ENCODE data around the gene IL16.

The IL16 gene

DNA sequence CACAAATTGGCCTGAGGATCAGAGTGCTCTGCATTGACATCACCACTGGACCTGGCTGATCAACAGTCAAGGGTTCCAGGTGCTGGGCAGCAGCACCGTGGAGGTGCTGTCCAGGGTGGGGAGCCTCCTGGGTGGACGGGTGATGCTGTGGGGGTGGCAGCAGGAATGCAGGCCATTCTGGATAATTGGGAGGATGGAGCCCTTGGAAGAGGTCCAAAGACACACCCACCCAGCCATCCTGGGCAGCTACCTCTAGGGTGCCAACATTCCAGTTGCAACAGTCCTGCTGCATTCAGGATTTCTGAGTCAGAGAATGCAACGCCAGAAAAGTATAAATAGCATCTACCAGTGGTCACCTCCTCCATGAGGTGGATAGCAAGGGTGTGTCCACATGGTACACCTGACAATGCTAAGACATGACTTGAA, 100.5 kb downstream of the IL16 start:
- DNase-seq, result no peak

DNA sequence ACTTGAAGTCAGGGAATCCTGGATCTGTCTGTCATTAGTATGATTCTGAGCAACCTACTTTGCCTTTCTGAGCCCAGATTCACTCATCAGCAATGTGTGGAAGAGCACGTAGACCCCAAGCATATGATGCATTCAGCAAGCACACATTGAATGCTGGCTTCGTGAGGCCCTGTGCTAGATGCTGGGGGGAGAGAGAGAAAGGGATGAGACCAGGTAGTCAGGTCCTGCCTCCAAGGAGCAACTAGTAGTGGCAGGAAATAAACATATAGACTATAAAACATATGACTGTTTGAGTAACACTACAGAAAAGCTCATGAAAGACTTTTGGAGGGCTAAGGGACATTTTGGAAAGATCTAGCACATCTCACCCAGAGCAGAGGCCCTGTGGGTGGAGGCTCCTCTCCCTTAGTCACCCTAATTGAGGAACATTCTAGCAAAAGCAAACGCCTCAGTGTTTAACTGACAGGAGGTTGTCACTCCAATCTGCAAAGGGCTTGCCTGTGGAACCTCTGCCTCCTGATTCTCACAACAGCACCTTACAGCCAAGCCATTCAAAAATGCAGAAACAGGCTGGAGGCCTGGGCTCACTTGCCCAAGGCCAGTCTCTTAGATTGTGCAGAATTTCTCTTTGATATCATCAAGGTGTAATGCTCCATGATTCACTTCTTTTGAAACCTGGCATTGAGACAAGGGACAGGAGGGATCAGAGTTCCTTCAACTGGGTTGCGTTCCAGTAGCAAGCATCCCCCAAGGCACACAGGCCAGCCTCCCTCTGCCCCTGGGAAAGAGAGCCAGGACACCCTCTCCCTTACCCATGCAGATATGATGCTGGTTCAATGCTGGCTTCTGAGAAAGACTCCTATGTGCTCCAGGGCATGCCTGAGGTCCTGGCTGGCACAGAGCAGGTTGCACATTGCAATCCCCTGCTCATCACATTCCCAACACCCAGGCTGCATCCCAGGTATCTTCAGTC, 101.2 kb downstream of the IL16 start:
- no peak for DNase-seq

DNA sequence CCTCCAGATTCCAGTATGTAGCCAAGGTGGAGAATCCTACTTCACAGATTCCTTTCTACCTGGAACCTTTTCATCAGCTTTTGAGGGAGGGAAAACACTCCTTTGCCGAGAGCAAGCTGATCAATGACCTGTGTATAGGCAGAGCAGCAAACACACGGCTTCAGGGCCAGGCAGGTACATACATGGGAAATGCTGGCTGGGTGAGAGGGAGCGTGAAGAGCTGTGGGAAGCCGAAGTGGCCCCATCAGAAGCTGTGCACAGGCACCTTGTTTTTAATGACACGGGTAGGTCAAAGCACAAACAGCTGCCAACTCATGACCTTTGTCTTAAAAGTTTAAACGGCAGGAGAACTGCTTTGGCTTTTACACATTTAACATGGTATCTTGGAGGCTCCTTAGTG, 101.9 kb downstream of the IL16 start:
- no peak for DNase-seq

DNA sequence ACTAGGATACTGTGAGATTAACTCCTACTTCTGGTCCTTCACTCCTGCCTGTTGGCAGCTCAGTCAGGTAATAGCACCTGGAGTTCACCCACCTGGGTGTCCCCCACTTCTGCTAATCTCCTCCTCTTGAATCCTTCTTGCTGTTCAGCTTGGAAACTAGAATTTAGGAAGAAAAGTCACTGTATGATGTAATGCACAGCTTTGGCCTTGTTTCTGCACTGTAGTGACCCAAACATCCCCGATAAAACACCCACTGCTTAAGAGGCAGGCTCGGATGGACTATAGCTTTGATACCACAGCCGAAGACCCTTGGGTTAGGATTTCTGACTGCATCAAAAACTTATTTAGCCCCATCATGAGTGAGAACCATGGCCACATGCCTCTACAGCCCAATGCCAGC, 102.5 kb downstream of the IL16 start:
- DNase-seq, result no peak

DNA sequence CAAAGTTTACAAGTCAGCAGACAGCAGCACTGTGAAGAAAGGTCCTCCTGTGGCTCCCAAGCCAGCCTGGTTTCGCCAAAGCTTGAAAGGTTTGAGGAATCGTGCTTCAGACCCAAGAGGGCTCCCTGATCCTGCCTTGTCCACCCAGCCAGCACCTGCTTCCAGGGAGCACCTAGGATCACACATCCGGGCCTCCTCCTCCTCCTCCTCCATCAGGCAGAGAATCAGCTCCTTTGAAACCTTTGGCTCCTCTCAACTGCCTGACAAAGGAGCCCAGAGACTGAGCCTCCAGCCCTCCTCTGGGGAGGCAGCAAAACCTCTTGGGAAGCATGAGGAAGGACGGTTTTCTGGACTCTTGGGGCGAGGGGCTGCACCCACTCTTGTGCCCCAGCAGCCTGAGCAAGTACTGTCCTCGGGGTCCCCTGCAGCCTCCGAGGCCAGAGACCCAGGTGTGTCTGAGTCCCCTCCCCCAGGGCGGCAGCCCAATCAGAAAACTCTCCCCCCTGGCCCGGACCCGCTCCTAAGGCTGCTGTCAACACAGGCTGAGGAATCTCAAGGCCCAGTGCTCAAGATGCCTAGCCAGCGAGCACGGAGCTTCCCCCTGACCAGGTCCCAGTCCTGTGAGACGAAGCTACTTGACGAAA, 103.1 kb downstream of the IL16 start:
- DNase-seq, result no peak

DNA sequence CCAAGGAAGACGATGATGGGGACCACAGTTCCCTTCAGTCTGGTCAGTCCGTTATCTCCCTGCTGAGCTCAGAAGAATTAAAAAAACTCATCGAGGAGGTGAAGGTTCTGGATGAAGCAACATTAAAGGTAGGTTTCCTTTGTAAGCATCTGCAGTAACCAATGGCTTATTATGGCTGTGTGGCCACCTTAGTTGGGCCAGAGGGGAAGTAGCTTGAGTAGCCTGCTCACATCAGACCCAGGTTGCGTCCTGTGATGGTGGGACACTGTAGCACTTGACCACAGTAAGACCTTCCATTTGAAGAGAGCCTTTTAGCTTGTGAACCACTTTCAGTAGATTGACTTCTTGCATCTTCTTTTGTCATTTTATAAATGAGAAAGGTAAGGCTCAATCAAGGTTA, 104.7 kb downstream of the IL16 start:
- DNase-seq, result no peak

DNA sequence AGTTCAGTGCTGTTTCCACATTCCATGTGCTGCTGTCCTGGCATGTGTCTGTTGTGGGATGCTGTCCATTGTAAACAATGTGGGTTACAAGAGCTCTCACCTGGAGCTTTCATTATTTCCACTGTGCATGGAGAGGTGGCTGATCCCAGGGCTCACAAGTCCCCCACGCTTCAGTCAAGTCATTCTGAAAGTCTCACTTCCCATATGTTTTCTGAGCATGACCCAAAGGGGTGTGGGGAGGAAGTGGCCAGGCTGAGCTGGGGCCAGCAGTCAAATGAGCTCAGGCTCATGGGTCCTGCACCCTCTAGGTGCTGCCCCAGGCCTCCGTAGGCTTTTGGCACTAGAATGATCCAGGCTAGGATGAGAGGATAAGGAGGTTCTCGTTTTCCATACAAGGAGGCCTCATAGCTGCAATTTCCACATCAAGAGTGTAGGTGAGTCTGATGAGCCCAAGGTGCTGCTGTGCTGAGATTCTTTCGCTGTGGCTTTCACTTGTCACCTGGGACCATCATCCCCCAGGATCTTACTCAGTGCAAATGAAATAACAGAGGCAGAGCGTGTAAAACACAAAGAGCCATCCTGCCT, 105.2 kb downstream of the IL16 start:
- no peak for DNase-seq

DNA sequence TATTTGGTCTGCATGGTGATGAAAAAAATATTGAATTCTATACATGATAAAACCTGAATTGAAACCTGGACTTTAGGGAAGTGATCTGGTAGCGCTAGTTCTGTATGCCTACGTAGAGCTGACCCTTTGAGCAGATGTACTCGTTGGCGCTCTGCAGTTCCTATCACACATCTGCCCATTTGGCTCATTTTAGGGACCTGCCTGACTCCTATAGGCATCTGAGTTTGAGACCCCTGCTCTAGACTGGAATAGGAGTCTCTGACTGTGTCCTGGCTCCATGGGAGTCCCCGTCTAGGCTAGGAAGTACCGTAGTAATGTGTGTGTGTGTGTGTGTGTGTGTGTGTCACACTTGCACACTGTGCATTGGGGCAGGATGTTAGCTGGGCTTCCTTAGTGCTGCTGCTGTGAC, 106.0 kb downstream of the IL16 start:
- no peak for DNase-seq

DNA sequence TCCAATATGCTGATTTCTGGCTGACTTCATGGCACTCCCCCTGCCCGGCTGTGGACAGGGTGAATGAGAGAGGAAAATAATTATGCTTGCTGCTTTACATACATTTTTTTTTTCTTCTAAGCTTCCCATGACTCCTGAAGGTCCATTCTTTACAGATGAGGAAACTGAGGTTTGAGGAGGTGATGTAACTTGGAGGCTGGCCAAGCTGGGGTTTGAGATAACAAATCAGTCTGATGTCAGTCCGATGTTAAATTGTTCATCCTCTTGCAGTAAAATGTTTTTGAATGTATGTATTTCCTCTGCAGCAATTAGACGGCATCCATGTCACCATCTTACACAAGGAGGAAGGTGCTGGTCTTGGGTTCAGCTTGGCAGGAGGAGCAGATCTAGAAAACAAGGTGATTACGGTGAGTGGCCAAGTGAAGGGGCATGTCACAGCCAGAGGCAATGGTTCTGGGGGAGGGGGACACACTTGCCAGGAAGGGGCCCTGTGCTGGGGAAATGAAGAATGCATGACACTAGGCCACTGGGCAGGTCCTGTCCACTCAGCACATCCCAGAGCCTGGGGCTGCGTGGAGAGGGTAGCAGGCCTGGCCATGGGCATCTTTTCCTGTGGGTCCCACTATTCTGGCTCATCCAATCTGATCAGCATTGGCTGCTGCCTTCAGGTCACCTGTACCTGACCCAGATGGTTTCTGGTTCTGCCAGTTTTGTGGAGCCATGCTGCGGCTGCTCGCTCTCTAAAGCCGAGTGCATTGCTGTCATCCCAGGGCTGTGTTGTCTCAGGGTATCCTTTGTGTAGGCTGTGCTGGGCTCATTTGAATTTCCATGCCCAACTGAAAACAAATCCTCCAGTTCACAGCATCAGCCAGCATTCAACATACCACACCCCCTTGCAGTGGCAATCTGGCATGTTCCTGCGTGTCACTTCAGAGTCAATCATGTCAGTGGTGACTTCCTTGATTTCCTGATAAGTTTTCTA, 106.9 kb downstream of the IL16 start:
- DNase-seq, result no peak

DNA sequence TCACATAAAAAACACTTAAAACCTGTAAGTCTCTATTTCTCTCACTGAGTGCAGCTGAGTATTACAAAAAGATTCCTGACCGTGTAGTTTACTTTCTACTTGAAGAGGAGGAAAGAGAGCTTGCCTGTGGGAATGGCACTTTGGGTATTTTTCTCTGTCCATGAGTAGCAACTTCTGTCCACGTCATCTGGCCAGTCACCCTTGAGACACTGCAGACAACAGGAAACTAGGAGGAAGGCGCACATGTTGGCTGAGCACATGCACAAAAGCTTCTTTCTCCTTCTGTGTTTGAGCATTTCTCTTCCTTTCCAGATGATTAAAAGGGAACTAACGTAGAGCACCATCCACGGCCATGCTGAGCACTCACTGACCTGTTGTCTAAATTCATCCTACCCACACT, 107.5 kb downstream of the IL16 start:
- DNase-seq, result no peak

DNA sequence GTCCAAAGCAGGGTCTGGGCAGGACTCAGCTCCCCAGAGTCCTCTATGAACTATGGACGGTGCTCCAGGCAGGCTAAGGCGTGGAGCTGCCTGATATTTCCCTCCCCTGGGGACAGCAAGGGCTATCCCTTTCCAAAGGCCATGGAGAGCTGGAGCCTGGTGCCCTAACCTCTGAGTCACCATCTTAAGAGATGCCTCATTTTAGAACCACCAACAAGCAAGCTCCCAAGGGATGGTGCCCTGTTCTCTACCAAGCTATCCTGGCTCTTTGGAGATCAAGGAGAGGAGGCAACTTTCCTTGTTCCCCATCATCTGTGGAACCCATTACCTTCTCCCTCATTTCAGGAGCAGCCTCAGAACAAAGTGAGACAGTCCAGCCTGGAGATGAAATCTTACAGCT, 111.6 kb downstream of the IL16 start:
- DNase-seq, result no peak

DNA sequence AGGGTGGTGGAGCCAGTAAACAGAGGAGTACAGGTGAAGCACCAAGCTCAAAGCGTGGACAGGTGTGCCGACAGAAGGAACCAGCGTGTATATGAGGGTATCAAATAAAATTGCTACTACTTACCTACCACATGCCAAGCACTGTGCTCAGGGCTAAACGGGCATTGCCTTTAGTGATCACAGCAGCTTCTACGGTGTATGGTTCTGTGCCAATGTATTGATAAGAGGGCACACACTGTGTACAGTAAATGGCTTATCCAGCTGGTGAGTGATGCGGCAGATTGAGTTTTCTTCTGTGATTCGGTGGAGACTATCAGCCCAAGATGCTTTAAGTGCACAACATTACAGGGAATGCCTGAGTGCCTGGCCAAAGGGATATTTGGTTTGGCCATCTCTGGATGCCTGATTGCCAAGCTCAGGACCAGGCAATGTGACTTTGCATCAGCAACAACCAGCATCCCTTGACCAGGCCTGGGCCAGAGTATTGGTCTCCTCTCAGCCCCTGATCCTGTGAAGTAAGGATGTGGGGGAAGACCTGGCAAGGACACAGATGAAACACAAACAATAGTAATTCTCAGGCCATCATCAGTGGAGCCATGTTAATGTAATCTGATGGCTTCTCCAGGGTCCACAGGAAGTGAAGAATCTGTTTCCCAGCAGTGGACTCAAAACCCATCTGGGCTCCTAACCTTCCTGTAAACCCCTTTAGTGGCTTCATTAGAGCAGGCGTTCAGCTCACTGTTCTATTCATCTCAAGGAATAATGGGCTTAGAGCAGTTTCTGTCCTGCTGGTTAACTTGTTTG, 113.2 kb downstream of the IL16 start:
- no peak for DNase-seq

DNA sequence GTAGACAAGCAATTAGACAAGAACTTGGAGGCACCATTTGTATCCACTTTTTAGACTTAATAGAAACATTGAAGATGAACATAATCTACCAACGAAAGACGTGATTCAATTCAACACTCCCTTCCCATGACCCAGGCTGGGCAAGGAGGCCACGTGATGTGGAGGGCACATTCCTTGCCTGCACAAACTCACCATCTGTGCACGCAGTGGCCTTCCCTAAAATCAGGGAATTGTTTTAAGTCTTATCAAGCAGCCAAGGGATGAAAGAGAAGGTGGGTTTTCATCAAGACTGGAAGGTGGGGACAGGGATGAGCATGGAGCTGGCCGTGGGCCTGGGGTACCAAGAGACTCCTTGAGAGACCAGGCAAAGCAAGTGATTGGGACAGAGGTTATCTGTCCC, 113.8 kb downstream of the IL16 start:
- no peak for DNase-seq

DNA sequence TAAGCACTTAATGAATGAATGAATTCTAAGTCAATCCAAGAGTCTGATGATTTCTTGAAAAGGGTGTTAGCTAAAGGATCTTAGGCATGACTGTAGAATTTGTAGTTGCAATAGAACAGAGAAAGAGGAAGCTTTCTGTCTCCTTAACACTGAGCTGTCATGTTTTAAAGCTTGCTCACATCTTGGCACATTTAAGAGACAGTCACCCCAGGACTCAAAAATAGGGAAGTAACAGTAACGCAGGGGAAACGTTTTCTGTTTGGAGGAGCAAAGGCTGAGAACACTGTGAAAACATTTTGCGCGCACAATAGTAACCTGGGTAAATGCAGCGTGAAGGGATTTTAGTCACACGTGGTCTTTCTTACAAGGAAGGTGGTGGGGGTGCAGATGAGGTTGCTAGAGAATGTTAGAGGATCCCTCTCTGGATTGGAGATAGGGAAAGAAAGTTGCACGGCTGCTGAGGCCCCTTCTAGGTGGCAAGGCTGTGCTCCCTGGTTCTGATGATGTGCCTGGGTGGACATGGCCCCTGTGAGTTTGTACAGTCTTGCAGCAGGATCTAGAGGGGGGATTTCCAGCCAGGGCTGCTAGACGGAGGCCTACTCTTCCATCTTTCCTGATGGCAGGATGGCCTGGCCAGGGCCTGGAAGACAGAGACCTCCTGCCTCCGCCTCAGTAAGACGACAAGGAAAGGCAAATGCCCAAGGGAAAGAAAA, 115.2 kb downstream of the IL16 start:
- DNase-seq, result no peak

DNA sequence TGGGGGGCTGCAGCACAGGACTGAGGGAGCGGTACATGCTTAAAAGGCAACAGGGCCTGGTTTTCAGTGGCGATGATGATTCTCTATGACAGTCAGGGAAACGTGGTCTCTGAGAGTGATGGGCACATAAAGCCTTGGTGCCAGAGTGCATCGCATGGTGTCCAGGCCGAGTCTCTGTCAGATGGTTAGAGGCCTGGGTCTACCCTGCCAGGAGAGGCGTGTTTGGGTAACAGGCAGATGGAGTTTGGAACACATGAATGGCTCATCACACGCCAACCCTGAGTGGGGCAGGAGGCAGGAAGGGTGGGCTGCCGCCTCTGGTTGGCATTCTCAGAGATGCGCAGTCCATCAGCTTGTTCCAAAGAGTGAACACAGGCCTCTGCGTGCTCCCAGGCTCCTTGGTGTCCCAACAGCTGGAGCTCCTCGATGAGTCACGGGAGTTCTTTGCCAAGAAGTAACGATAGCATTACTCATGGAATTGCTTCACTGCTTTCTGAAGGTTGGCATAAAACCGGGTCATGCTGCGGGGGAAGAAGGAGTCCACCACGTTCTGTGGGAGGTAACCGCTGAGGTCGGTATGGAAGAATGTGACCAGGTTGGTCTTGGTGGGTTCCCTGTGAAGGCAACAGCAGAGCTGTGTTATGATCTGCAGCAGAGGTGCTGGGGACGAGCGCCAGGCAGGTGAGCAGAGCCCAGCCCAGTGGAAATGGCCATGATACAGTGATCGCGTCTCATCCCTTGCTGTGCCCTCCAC, 116.3 kb downstream of the IL16 start:
- no peak for DNase-seq

DNA sequence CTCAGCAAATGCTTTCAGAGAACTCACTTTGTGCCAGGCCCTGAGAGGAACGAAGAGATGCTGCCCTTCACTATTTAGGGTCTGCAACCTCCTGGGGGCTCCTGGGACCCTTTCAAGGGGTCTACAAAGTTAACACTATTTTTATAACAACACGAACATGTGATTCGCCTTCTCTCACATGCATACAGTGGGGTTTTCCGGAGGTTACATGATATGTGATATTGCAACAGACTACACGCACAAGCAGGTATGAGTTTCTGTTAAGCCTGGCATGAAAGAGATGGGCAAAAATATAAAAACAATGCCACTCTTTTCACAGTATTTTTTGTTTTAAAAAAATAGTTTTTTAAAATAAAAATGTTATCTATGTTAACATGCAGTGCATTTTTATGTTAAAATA, 117.0 kb downstream of the IL16 start:
- DNase-seq, result no peak

DNA sequence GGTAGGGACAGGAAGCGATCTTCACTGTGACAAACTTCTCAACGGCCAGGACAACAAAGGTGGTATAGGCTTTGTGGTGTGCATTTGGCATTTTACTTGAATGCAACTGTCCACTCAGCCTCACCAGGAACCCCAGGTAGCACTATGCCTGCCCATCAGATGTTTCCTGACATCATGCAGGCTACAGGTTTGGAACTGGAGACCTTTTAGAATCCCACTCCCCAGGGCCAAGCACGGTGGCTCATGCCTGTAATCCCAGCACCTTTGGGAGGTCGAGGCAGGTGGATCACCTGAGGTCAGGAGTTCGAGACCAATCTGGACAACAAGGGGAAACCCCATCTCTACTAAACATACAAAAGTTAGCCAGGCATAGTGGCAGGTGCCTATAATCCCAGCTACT, 117.7 kb downstream of the IL16 start:
- no peak for DNase-seq

DNA sequence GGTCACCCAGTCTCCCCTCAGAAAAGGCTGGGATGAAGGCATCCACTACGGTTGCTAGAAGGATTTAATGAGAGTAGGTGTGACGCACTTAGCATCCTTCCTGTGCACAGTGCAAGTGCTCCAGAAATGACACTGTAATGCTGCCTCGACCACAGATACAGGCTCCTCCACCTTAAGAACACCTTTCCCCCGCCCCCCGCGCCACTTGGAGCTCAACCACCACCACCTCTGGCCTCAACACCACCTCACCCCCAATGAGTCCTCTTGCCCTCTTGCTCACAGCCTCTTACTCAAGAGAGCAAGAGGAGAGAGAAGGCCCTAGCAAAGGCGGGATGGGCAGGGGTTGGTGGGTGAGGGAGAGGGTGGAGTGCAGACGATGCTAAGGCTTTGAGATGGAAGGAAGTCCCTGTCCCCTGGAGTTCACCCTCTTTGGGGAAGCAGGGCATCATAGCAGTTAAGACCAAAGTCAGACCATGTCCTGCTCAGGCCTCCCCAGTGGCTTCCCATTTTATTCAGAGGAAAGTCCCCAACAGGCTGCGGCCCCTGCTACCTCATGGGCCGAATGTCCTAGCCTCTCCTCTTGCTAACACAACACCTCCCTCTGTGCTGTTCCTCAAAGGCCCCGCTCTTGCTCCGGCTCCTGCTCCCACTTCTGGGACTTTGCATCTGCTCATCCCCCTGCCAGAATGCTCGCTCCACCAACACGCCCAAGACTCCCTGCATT, 118.9 kb downstream of the IL16 start:
- DNase-seq, result no peak

DNA sequence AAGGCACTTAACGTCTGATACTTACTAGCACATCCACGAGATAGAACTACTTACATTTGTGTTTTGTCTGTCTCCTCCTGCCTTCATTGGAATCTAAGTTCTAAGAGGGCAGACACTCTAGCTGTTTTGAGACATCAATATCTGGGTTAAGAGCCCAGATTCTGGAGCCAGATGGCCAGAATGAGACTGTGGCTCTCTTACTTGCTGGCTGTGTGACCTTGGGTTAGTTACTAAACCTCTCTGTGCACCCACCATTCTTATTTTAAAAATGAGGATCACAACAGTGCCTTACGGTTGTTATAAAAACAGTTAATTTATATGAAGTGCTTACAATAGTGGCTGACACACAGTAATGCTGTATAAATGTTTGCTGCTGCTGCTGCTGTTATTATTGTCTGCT, 119.6 kb downstream of the IL16 start:
- no peak for DNase-seq

DNA sequence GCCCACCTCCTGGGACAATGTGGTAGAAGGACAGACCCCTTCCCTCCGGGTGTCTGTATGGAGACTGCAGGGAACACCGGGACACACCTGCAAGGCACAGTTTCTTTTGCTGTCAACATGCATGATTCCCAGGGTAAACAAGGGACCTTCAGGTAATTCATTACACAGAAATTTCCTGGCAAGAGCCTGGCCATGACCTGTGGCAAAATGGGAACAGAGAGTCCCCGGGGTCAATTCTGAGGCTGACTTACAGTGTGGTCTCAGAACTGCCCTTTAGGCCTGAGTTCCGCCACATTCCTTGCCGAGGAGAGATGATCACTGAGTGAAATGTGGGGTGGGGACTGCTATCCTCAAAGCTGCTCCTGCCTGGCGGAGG, 121.0 kb downstream of the IL16 start:
- no peak for DNase-seq
